Measurements from ENCODE around the gene IRF2.

Gene IRF2

GRCh38 chr4:184474263-184475095 lies at the start of gene IRF2:
IRF2 (minus strand) TSS chr4:184474550; CDS start chr4:184429064, 45,486 bp downstream.
- peak; percentile 97 for DNase-seq (ENCODE audit: low spot score)

GRCh38 chr4:184515606-184516005 lies 41.3 kb upstream of the IRF2 start:
- DNase-seq (ENCODE audit: low spot score), result no peak

- DNase-seq (ENCODE audit: low spot score), result peak; percentile 21
Measured at GRCh38 chr4:184514121-184514988, 40.0 kb upstream of the IRF2 start.

GRCh38 chr4:184513802-184514120 lies 39.4 kb upstream of the IRF2 start:
- DNase-seq (ENCODE audit: low spot score), result no peak

GRCh38 chr4:184511156-184511555 lies 36.8 kb upstream of the IRF2 start:
- DNase-seq (ENCODE audit: low spot score), result no peak

- no peak for DNase-seq (ENCODE audit: low spot score)
Measured at GRCh38 chr4:184510401-184510800, 36.1 kb upstream of the IRF2 start.

- DNase-seq (ENCODE audit: low spot score), result no peak
Measured at GRCh38 chr4:184506527-184507121, 32.3 kb upstream of the IRF2 start.

- DNase-seq (ENCODE audit: low spot score), result no peak
Measured at GRCh38 chr4:184504385-184504784, 30.0 kb upstream of the IRF2 start.

GRCh38 chr4:184503869-184504300 lies 29.5 kb upstream of the IRF2 start:
- DNase-seq (ENCODE audit: low spot score), result peak; percentile 14

GRCh38 chr4:184500748-184501589 lies 26.6 kb upstream of the IRF2 start:
- DNase-seq (ENCODE audit: low spot score), result no peak

DNA sequence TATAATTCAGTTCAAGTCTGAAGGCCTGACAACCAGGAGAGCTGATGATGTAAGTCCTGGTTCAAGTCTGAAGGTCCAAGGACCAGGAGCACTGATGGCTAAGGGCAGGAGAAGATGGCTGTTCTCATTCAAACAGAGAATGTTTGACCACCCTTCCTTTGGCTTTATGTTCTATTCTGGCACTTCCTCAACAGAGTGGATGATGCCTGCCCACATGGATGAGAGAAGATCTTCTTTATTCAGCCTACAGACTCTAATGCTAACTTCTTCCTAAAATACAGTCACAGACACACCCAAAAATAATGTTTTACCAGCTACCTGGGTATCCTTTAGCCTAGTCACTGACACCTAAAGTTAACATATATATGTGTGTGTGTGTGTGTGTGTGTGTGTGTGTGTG lies 25.6 kb upstream of the IRF2 start:
- no peak for DNase-seq (ENCODE audit: low spot score)

DNA sequence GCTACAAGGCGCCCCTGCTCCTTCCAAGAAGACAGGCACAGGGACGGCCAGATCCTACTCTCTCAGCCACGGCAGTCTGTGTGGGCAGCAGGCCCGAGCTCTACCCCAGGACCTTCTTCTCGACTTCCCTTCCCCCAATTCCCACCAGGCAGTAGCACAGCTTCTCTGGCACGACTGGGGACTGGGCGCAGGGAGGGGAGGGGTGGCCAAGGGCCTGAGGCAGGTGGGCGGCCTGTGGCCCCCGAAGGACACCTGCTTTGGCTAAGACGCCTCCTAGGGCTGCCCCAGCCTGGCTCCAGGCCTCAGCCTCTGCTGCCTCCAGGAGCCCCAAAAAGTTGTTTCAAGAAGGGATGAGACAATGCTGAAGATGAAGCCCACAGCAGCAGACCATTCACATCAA lies 24.2 kb upstream of the IRF2 start:
- no peak for DNase-seq (ENCODE audit: low spot score)

GRCh38 chr4:184489771-184490170 lies 15.4 kb upstream of the IRF2 start:
- DNase-seq (ENCODE audit: low spot score), result no peak

GRCh38 chr4:184487503-184487902 lies 13.2 kb upstream of the IRF2 start:
- DNase-seq (ENCODE audit: low spot score), result no peak

DNA sequence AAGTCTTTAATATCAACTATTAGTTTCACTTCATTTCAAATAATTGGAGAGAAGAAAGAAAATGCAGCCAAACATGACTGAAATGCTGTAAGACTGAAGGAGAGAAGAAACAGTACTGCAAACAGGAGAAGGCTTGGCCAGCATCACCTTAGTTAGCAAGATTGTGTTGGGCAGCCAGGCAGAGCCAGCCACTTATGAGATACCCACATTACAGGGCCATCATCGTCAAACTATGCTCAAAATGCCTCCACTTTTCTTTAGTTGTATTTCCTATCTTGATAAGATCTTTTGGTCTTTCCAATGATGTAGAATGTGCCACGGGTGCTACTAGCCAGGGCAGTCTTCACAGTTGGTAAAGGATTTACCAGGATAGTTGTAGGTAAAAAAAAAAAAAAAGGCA lies 10.9 kb upstream of the IRF2 start:
- no peak for DNase-seq (ENCODE audit: low spot score)

GRCh38 chr4:184481544-184481943 lies 7.2 kb upstream of the IRF2 start:
- no peak for DNase-seq (ENCODE audit: low spot score)

GRCh38 chr4:184479516-184479950 lies 5.2 kb upstream of the IRF2 start:
- no peak for DNase-seq (ENCODE audit: low spot score)

- DNase-seq (ENCODE audit: low spot score), result no peak
Measured at GRCh38 chr4:184477201-184477999, 3.0 kb upstream of the IRF2 start.

DNA sequence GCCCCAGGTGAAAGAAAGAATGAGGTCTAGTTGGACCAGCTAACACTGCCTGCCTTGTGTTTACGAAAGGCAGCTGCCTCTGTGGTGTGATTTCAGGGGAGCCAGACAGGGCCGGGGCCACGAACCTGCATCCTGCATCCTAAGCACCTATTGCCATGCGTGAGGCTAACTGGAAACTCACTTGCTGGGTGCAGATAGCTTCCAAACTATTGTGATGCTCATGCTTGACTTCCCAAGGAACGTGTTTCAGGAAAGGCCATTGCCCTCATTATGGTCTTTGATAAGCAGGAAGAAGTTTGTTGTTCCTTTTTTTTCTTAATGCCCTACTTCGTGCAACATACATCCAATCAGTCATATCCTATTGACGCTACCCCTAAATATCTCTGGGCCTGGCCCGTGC lies 2.3 kb upstream of the IRF2 start:
- peak; percentile 30 for DNase-seq (ENCODE audit: low spot score)

GRCh38 chr4:184475498-184475897 lies 1.1 kb upstream of the IRF2 start:
- DNase-seq (ENCODE audit: low spot score), result no peak

- DNase-seq (ENCODE audit: low spot score), result peak; percentile 27
Measured at GRCh38 chr4:184475096-184475461, 729 bp upstream of the IRF2 start.

All from CD4-positive, alpha-beta T cell treated with Interleukin-6 at 100 ng/mL for 8 hours (primary cell).